ENCODE results near the gene FKBP1B. TPM values are rescaled to one million over a fixed set of nuclear protein-coding genes. Genes with fewer than 3 reads are reported as not detected.

FKBP1B gene
- total and polyA plus RNA-seq, 4 donors, result 10.5 to 19.0 (median 13.3) TPM

- WGBS, 2 donors, result 91 to 97% methylated on average over 4 of the region's 4 CpGs
- H3K27me3 ChIP-seq (ENCODE audit: control insufficient read depth in 3 of 3, insufficient read depth in 3 of 3, low read length in 2 of 3), result no peaks in the 10 kb centered on the region
- no peak for ATAC-seq (ENCODE audit: insufficient read depth, low FRiP score)
These were observed 9.2 kb downstream of the FKBP1B start for GRCh38 chr2:24058564-24059271.

DNA sequence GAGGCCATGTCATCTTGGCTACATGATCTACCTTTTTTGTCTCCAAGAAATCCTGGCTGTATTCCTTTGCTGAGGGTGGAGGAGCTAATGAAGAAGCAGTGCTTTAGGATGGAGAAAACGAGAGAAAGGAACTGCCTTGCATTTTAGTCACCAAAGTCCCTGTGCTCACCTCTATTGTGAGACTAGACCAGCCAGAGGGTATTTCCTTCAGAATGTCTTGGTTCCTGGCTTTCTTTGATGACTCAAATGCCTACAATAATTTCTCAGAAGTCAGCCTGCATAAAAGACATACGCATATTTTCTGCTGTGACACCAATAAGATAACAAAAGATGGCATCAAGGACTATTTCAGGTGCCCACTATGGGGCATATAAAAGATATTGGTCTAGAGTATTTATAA lies 15.8 kb downstream of the FKBP1B start:
- no peak overlapping the region for H3K9ac ChIP-seq (ENCODE audit: insufficient read depth in 1 of 2, low read length in 2 of 2)
- no peak for ATAC-seq (ENCODE audit: insufficient read depth, low FRiP score)
- H3K27ac ChIP-seq (ENCODE audit: low read depth in 1 of 2, low read length in 1 of 2), result no peak overlapping the region
- H3K4me1 ChIP-seq (ENCODE audit: control insufficient read depth in 5 of 5, insufficient read depth in 5 of 5, low read length in 5 of 5), result no peaks in the 10 kb centered on the region
- TF ChIP-seq CTCF (IDR thresholded peaks at IDR 0.05; ENCODE audit: control extremely low read depth, extremely low read depth), result no peak
- no peak overlapping the region for H3K4me3 ChIP-seq
- DNase-seq, result no peak
- peaks cover 10 to 20% (median 15%) of the 10 kb centered on the region in 4 donors for H3K36me3 ChIP-seq (ENCODE audit: control insufficient read depth in 4 of 4, insufficient read depth in 4 of 4, low read length in 4 of 4)
- WGBS, 2 donors, result 86 to 88% methylated on average over 2 of the region's 2 CpGs
- H3K27me3 ChIP-seq (ENCODE audit: control insufficient read depth in 3 of 3, insufficient read depth in 3 of 3, low read length in 2 of 3), result no peaks in the 10 kb centered on the region
- H3K9me3 ChIP-seq (ENCODE audit: control insufficient read depth in 4 of 4, insufficient read depth in 3 of 4, low read length in 3 of 4), result no peaks in the 10 kb centered on the region

More at GRCh38 chr2:24058564-24059271, 9.2 kb downstream of the FKBP1B start:
- no peaks in the 10 kb centered on the region for H3K36me3 ChIP-seq (ENCODE audit: control insufficient read depth in 4 of 4, insufficient read depth in 4 of 4, low read length in 4 of 4)
- peaks cover 0 to 2% (median 0%) of the 10 kb centered on the region in 4 donors for H3K9me3 ChIP-seq (ENCODE audit: control insufficient read depth in 4 of 4, insufficient read depth in 3 of 4, low read length in 3 of 4)
- DNase-seq, result no peak
- H3K27ac ChIP-seq (ENCODE audit: low read depth in 1 of 2, low read length in 1 of 2), result no peak overlapping the region
- no peak overlapping the region for H3K4me3 ChIP-seq
- no peak overlapping the region for H3K9ac ChIP-seq (ENCODE audit: insufficient read depth in 1 of 2, low read length in 2 of 2)
- H3K4me1 ChIP-seq (ENCODE audit: control insufficient read depth in 5 of 5, insufficient read depth in 5 of 5, low read length in 5 of 5), result no peaks in the 10 kb centered on the region
- no peak for TF ChIP-seq CTCF (IDR thresholded peaks at IDR 0.05; ENCODE audit: control extremely low read depth, extremely low read depth)

- H3K27ac ChIP-seq (ENCODE audit: low read depth in 1 of 2, low read length in 1 of 2), result no peak overlapping the region
- no peak overlapping the region for H3K9ac ChIP-seq (ENCODE audit: insufficient read depth in 1 of 2, low read length in 2 of 2)
- peaks cover 0 to 11% (median 5%) of the 10 kb centered on the region in 5 donors for H3K4me1 ChIP-seq (ENCODE audit: control insufficient read depth in 5 of 5, insufficient read depth in 5 of 5, low read length in 5 of 5)
- H3K36me3 ChIP-seq (ENCODE audit: control insufficient read depth in 4 of 4, insufficient read depth in 4 of 4, low read length in 4 of 4), result peaks cover 5 to 25% (median 18%) of the 10 kb centered on the region in 4 donors
- ATAC-seq (ENCODE audit: insufficient read depth, low FRiP score), result no peak
- no peaks in the 10 kb centered on the region for H3K27me3 ChIP-seq (ENCODE audit: control insufficient read depth in 3 of 3, insufficient read depth in 3 of 3, low read length in 2 of 3)
- 84 to 90% methylated on average over 4 of the region's 4 CpGs for WGBS, 2 donors
- H3K9me3 ChIP-seq (ENCODE audit: control insufficient read depth in 4 of 4, insufficient read depth in 3 of 4, low read length in 3 of 4), result no peaks in the 10 kb centered on the region
- no peak overlapping the region for H3K4me3 ChIP-seq
- DNase-seq, result no peak
- TF ChIP-seq CTCF (IDR thresholded peaks at IDR 0.05; ENCODE audit: control extremely low read depth, extremely low read depth), result no peak
These were observed 22.7 kb downstream of the FKBP1B start for GRCh38 chr2:24072259-24072658.

Data from lung (tissue), 12 donors.